H1 (cell line): ENCODE data around the gene OR6N1. TPM values are rescaled to one million over a fixed set of nuclear protein-coding genes. Genes with fewer than 3 reads are reported as not detected.

ENCODE experiments used
- CTCF ChIA-PET: fragments of 300-600 bp; sonication (Branson Sonifier 250); formaldehyde crosslinking; loops from one replicate; lab custom pipeline; 2021; ENCODE audit not compliant: partially characterized antibody; lab: Charles Lee
- POLR2A ChIA-PET: fragments of 300-600 bp; sonication (Branson Sonifier 250); formaldehyde crosslinking; loops from one replicate; lab custom pipeline; 2021; ENCODE audit warnings: inconsistent platforms; ENCODE audit not compliant: partially characterized antibody; lab: Charles Lee
- DNase-seq, 2 experiments: peaks; one replicate each; pipeline versions ENCODE4 v3.0.0 to v3.0.0-alpha.2; 2010 to 2022; ENCODE audit warnings: low spot score in 2 of 2, low read depth in 1 of 2, mixed read lengths in 1 of 2
- FAIRE-seq: peaks from 2 replicates; lab custom pipeline; 2011; peaks lifted over from hg19 to GRCh38; lab: Jason Lieb, UNC
- H2AFZ ChIP-seq: 2 replicates; pipeline ENCODE4 v1.8.1; 2012; ENCODE audit warnings: low read length, inconsistent platforms
- H2AK5ac ChIP-seq: 2 replicates; pipeline ENCODE4 v1.6.1; 2013; ENCODE audit warnings: low read depth, low read length
- H2BK120ac ChIP-seq: replicated peaks from 2 replicates; pipeline ENCODE3; 2013; ENCODE audit warnings: low read depth, low read length, inconsistent platforms
- H2BK12ac ChIP-seq: 2 replicates; pipeline ENCODE4 v1.6.1; 2013; ENCODE audit warnings: low read depth, low read length
- H2BK15ac ChIP-seq: 2 replicates; pipeline ENCODE4 v1.6.1; 2013; ENCODE audit warnings: low read length
- H2BK20ac ChIP-seq: 2 replicates; pipeline ENCODE4 v1.6.1; 2013; ENCODE audit warnings: low read length
- H2BK5ac ChIP-seq: 2 replicates; pipeline ENCODE4 v1.6.1; 2013; ENCODE audit warnings: low read depth, low read length
- H3K14ac ChIP-seq: 2 replicates; pipeline ENCODE4 v1.6.1; 2013; ENCODE audit warnings: inconsistent platforms; ENCODE audit not compliant: insufficient read length
- H3K18ac ChIP-seq: 2 replicates; pipeline ENCODE4 v1.6.1; 2013; ENCODE audit warnings: low read length; ENCODE audit errors: extremely low read depth
- H3K23ac ChIP-seq: 2 replicates; pipeline ENCODE4 v1.6.1; 2013; ENCODE audit warnings: inconsistent platforms; ENCODE audit not compliant: insufficient read length
- H3K23me2 ChIP-seq: 2 replicates; pipeline ENCODE4 v1.6.1; 2013; ENCODE audit warnings: low read depth, low read length
- H3K27ac ChIP-seq: 2 replicates; pipeline ENCODE4 v1.6.1; 2011; ENCODE audit warnings: low read depth, low read length, inconsistent platforms
- H3K27me3 ChIP-seq, 4 experiments: replicated peaks in 1 of 4; 1 replicate in 1 of 4; 2 replicates in 3 of 4; pipeline versions ENCODE4 v1.6.1 to v1.8.1; 2011 to 2013; ENCODE audit warnings: low read length in 3 of 4, mild to moderate bottlenecking in 3 of 4, inconsistent platforms in 2 of 4, mixed read lengths in 2 of 4, moderate library complexity in 1 of 4; ENCODE audit not compliant: control insufficient read depth in 3 of 4, insufficient read depth in 3 of 4; ENCODE audit errors: extremely low read depth in 1 of 4
- H3K36me3 ChIP-seq, 4 experiments: 2 replicates each; pipeline versions ENCODE4 v1.6.1 to v1.8.1; 2011 to 2013; ENCODE audit warnings: mild to moderate bottlenecking in 4 of 4, low read length in 3 of 4, moderate library complexity in 2 of 4, control low read depth in 1 of 4, inconsistent platforms in 1 of 4; ENCODE audit not compliant: insufficient read depth in 4 of 4, control insufficient read depth in 2 of 4
- H3K4ac ChIP-seq: replicated peaks from 2 replicates; pipeline ENCODE3; 2013; ENCODE audit warnings: low read length, low read depth, mixed read lengths, inconsistent platforms; ENCODE audit not compliant: insufficient read length
- H3K4me1 ChIP-seq, 4 experiments: replicated peaks in 1 of 4; 1 replicate in 1 of 4; 2 replicates in 3 of 4; pipeline versions ENCODE4 v1.6.1 to v1.8.1; 2011 to 2013; ENCODE audit warnings: low read length in 3 of 4, inconsistent platforms in 2 of 4, mixed read lengths in 1 of 4; ENCODE audit not compliant: insufficient read depth in 4 of 4, control insufficient read depth in 3 of 4
- H3K4me2 ChIP-seq, 2 experiments: 2 replicates each; pipeline versions ENCODE4 v1.6.1 to v1.8.1; 2011 to 2013; ENCODE audit warnings: low read depth in 2 of 2, low read length in 2 of 2, control low read depth in 1 of 2, inconsistent platforms in 1 of 2, mild to moderate bottlenecking in 1 of 2; ENCODE audit not compliant: insufficient read depth in 1 of 2
- H3K4me3 ChIP-seq, 4 experiments: fragments of 200-600, 300-600 bp in 1 of 4; sonication (generic), shearing (Covaris generic), sonication (Bioruptor Twin) in 1 of 4; 2 replicates each; pipeline versions ENCODE4 v1.5.1 to v1.8.1; 2011 to 2016; ENCODE audit warnings: low read length in 4 of 4, low read depth in 3 of 4, control low read depth in 2 of 4, inconsistent platforms in 2 of 4, mild to moderate bottlenecking in 2 of 4, mixed read lengths in 1 of 4, moderate library complexity in 1 of 4; ENCODE audit not compliant: insufficient read depth in 2 of 4; ENCODE audit errors: extremely low read depth in 1 of 4
- H3K56ac ChIP-seq: replicated peaks from 2 replicates; pipeline ENCODE3; 2013; ENCODE audit warnings: low read depth, mild to moderate bottlenecking, mixed read lengths, low read length, inconsistent platforms; ENCODE audit not compliant: insufficient read length
- H3K79me1 ChIP-seq: 2 replicates; pipeline ENCODE4 v1.6.1; 2013; ENCODE audit warnings: low read depth, low read length, control low read depth
- H3K79me2 ChIP-seq, 2 experiments: 2 replicates each; pipeline versions ENCODE4 v1.6.1 to v1.8.1; 2012 to 2013; ENCODE audit warnings: low read length in 2 of 2, mild to moderate bottlenecking in 2 of 2, inconsistent platforms in 1 of 2; ENCODE audit not compliant: insufficient read depth in 2 of 2, control insufficient read depth in 1 of 2
- H3K9ac ChIP-seq, 4 experiments: replicated peaks in 1 of 4; 1 replicate in 1 of 4; 2 replicates in 3 of 4; pipeline versions ENCODE4 v1.6.1 to v1.8.1; 2011 to 2013; ENCODE audit warnings: low read depth in 3 of 4, low read length in 3 of 4, control low read depth in 2 of 4, mild to moderate bottlenecking in 2 of 4, moderate library complexity in 2 of 4, inconsistent platforms in 1 of 4; ENCODE audit errors: extremely low read depth in 1 of 4
- H3K9me3 ChIP-seq, 2 experiments: 2 replicates each; pipeline versions ENCODE4 v1.6.1 to v1.8.1; 2012 to 2013; ENCODE audit warnings: mild to moderate bottlenecking in 2 of 2, moderate library complexity in 2 of 2, control low read depth in 1 of 2, inconsistent platforms in 1 of 2, low read depth in 1 of 2, low read length in 1 of 2, mixed read lengths in 1 of 2; ENCODE audit not compliant: insufficient read depth in 2 of 2
- H4K20me1 ChIP-seq, 2 experiments: replicated peaks in 1 of 2; 2 replicates each; pipeline versions ENCODE3 to v1.8.1; 2011 to 2013; ENCODE audit warnings: inconsistent platforms in 2 of 2, low read length in 2 of 2, mild to moderate bottlenecking in 1 of 2; ENCODE audit not compliant: insufficient read depth in 2 of 2, control insufficient read depth in 1 of 2
- H4K5ac ChIP-seq: 2 replicates; pipeline ENCODE4 v1.6.1; 2013; ENCODE audit warnings: low read length, low read depth, mixed read lengths, inconsistent platforms; ENCODE audit not compliant: insufficient read length
- H4K8ac ChIP-seq: 2 replicates; pipeline ENCODE4 v1.8.0; 2013; ENCODE audit warnings: mild to moderate bottlenecking, moderate library complexity, low read length, inconsistent platforms; ENCODE audit not compliant: insufficient read depth; ENCODE audit errors: extremely low read depth
- H4K91ac ChIP-seq: replicated peaks from 2 replicates; pipeline ENCODE3; 2013; ENCODE audit warnings: low read length, mixed read lengths, inconsistent platforms; ENCODE audit not compliant: insufficient read length
- CREB1 ChIP-seq: IDR thresholded peaks from 2 replicates; pipeline ENCODE4 v1.6.1; 2012; ENCODE audit warnings: inconsistent platforms
- EGR1 ChIP-seq: IDR thresholded peaks from 2 replicates; pipeline ENCODE4 v1.6.1; 2011; ENCODE audit warnings: low read depth, low read length, borderline replicate concordance
- GABPA ChIP-seq: IDR thresholded peaks from 2 replicates; pipeline ENCODE4 v1.6.1; 2011; ENCODE audit warnings: mild to moderate bottlenecking, low read length, moderate library complexity, borderline replicate concordance; ENCODE audit not compliant: insufficient read depth
- HDAC6 ChIP-seq: IDR thresholded peaks from one replicate; pipeline ENCODE4 v1.7.1; 2012; ENCODE audit warnings: low read depth, mild to moderate bottlenecking, inconsistent platforms, low read length, moderate library complexity
- KDM4A ChIP-seq: IDR thresholded peaks from one replicate; pipeline ENCODE4 v1.7.1; 2012; ENCODE audit warnings: low read depth, mild to moderate bottlenecking, moderate library complexity, low read length, inconsistent platforms; ENCODE audit not compliant: severe bottlenecking
- KDM5A ChIP-seq: fragments of 200-600 bp; IDR thresholded peaks from 2 replicates; pipeline ENCODE4 v1.7.1; 2012; ENCODE audit warnings: mild to moderate bottlenecking, low read length, inconsistent platforms, mixed read lengths
- MAFK ChIP-seq: IDR thresholded peaks from 2 replicates; pipeline ENCODE4 v1.6.1; 2012; ENCODE audit warnings: low read depth, mild to moderate bottlenecking, improper control_type of control experiment, low read length
- NANOG ChIP-seq: IDR thresholded peaks from 2 replicates; pipeline ENCODE4 v1.6.1; 2011; ENCODE audit warnings: low read length, low read depth, mild to moderate bottlenecking, inconsistent platforms; ENCODE audit not compliant: insufficient read depth, poor library complexity, severe bottlenecking
- POLR2AphosphoS5 ChIP-seq: IDR thresholded peaks from 2 replicates; pipeline ENCODE4 v1.6.1; 2011; ENCODE audit warnings: low read depth, low read length
- SIRT6 ChIP-seq: IDR thresholded peaks from one replicate; pipeline ENCODE4 v1.7.1; 2012; ENCODE audit warnings: low read length, inconsistent platforms
- SIX5 ChIP-seq: IDR thresholded peaks from 2 replicates; pipeline ENCODE4 v1.6.1; 2011; ENCODE audit warnings: mild to moderate bottlenecking, low read depth, low read length
- SP4 ChIP-seq: IDR thresholded peaks from 2 replicates; pipeline ENCODE4 v1.6.1; 2012; ENCODE audit warnings: low read length, inconsistent platforms
- SRF ChIP-seq: IDR thresholded peaks from 2 replicates; pipeline ENCODE4 v1.6.1; 2011; ENCODE audit warnings: mild to moderate bottlenecking, low read depth, low read length, moderate library complexity
- TCF12 ChIP-seq: IDR thresholded peaks from 2 replicates; pipeline ENCODE4 v1.6.1; 2011; ENCODE audit warnings: low read depth, mild to moderate bottlenecking, low read length
- TEAD4 ChIP-seq: IDR thresholded peaks from 2 replicates; pipeline ENCODE4 v1.6.1; 2012; ENCODE audit warnings: low read depth, low read length, inconsistent platforms, mixed read lengths
- WGBS, 2 experiments: shearing (Covaris generic) in 1 of 2; methylation state at CpG; one replicate each; pipeline versions ENCODE4 v1.1.6 to v1.1.7; 2013 to 2015; ENCODE audit warnings: low lambda C conversion rate in 2 of 2, mixed read lengths in 2 of 2, inconsistent platforms in 1 of 2, low coverage in 1 of 2, missing lambda C conversion rate in 1 of 2; ENCODE audit not compliant: insufficient replicate concordance in 2 of 2, insufficient coverage in 1 of 2, insufficient read length in 1 of 2; ENCODE audit errors: extremely low coverage in 1 of 2, missing lambda C conversion rate in 1 of 2; 5-methylcytosine and 5-hydroxymethylcytosine counted together
- polyA plus RNA-seq, 7 experiments: library from polyadenylated mRNA; depleted of rRNA in 3 of 7; stranded (reverse) in 5 of 7; unstranded in 2 of 7; fragments of >200 nt in 5 of 7; fragments of 200-250 nt in 2 of 7; gene quantifications; 1 replicate in 5 of 7; 2 replicates in 1 of 7; 4 replicates in 1 of 7; pipeline versions ENCODE4 v1.2.1 to v1.2.3, GENCODE V29; 2011 to 2013; ENCODE audit warnings: missing spikeins in 2 of 7, mixed read lengths in 2 of 7
- total RNA-seq: library from RNA; stranded (reverse); fragmentation: NEBNext Ultra II Directional; extraction: Animal tissue kit (Norgen Biotek cat#: 25700); gene quantifications from 2 replicates; pipeline ENCODE4 v1.2.1, GENCODE V29; 2021

Gene OR6N1
- total and polyA plus RNA-seq, 2 of the 8 experiments (the other 6 are each of a cell fraction or from before 2014, with no cell fraction given): not detected

GRCh38 chr1:158754420-158754819 is 17.6 kb downstream of the OR6N1 start, which contains the start of gene OR6K6:
Gene OR6K6, plus strand, starts transcription at chr1:158754720. Its CDS starts 168 bp downstream, at chr1:158754888.
- DNase-seq (no peak), FAIRE-seq (no peak)
- WGBS, 2 experiments: 100% methylated on average over 2 of the region's 2 CpGs; no CpG with 5 or more reads in 1 of the 2 experiments
- H3K4me1 ChIP-seq: no peaks in the 10 kb centered on the region
- no peaks in the 10 kb centered on the region for H3K9me3 ChIP-seq
- ChIA-PET POLR2A (no interaction called here), CTCF (no interaction called here)
- H4K5ac ChIP-seq: no peak within 1 kb of the TSS
- no peak within 1 kb of the TSS for H3K4me3 ChIP-seq
- H2BK12ac ChIP-seq: no peak within 1 kb of the TSS
- no peaks in the 10 kb centered on the region for H3K27me3 ChIP-seq
- no peak within 1 kb of the TSS for H2BK20ac ChIP-seq
- H4K91ac ChIP-seq: no peak within 1 kb of the TSS
- no peak within 1 kb of the TSS for H2BK120ac ChIP-seq
- H3K4ac ChIP-seq: no peak within 1 kb of the TSS
- no peak within 1 kb of the TSS for H2BK15ac ChIP-seq
- H2AFZ ChIP-seq: no peak within 1 kb of the TSS
- H2AK5ac ChIP-seq: no peak within 1 kb of the TSS
- no peak within 1 kb of the TSS for H3K14ac ChIP-seq
- no peaks in the 10 kb centered on the region for H4K20me1 ChIP-seq
- no peak within 1 kb of the TSS for H3K9ac ChIP-seq
- H3K79me2 ChIP-seq: no peaks in the 10 kb centered on the region
- no peak within 1 kb of the TSS for H3K56ac ChIP-seq
- no peaks in the 10 kb centered on the region for H3K36me3 ChIP-seq
- H4K8ac ChIP-seq: no peak within 1 kb of the TSS
- H3K23ac ChIP-seq: no peak within 1 kb of the TSS
- no peak within 1 kb of the TSS for H2BK5ac ChIP-seq
- no peaks in the 10 kb centered on the region for H3K79me1 ChIP-seq
- no peak within 1 kb of the TSS for H3K27ac ChIP-seq
- H3K23me2 ChIP-seq: no peaks in the 10 kb centered on the region
- no peak within 1 kb of the TSS for H3K18ac ChIP-seq
- H3K4me2 ChIP-seq: no peak within 1 kb of the TSS
- no peak for TF ChIP-seq SP4
- TF ChIP-seq NANOG: no peak
- no peak for TF ChIP-seq SIX5
- no peak for TF ChIP-seq HDAC6
- no peak for TF ChIP-seq KDM5A
- no peak for TF ChIP-seq GABPA
- no peak for TF ChIP-seq POLR2AphosphoS5
- no peak for TF ChIP-seq TEAD4
- no peak for TF ChIP-seq EGR1
- no peak for TF ChIP-seq KDM4A
- TF ChIP-seq CREB1: no peak
- TF ChIP-seq TCF12: no peak
- no peak for TF ChIP-seq MAFK
- TF ChIP-seq SIRT6: no peak
- TF ChIP-seq SRF: no peak
